Smooth muscle cell (in vitro differentiated cells): ENCODE results near the gene FOSL2. TPM values are rescaled to one million over a fixed set of nuclear protein-coding genes. Genes with fewer than 3 reads are reported as not detected.

Experiments
- DNase-seq: peaks from one replicate; lab custom pipeline; 2025; ENCODE audit not compliant: unreplicated experiment; lab: John Stamatoyannopoulos, UW
- H2AFZ ChIP-seq: fragments of 200-600 bp; sonication (generic); 2 replicates; pipeline ENCODE4 v1.6.0; 2016; ENCODE audit warnings: antibody characterized with exemption, low read depth, mild to moderate bottlenecking
- H3F3A ChIP-seq: fragments of 200-600 bp; sonication (generic); 2 replicates; pipeline ENCODE4 v1.6.0; 2017; ENCODE audit warnings: antibody characterized with exemption, low read depth
- H3K27ac ChIP-seq: fragments of 200-600 bp; sonication (generic); 2 replicates; pipeline ENCODE4 v1.5.1; 2016; ENCODE audit warnings: low read depth, mild to moderate bottlenecking
- H3K27me3 ChIP-seq: fragments of 200-600 bp; sonication (generic); 2 replicates; pipeline ENCODE4 v1.6.1; 2016; ENCODE audit warnings: low read depth, mild to moderate bottlenecking
- H3K36me3 ChIP-seq: fragments of 200-600 bp; sonication (generic); 2 replicates; pipeline ENCODE4 v1.5.1; 2016; ENCODE audit warnings: low read depth
- H3K4me1 ChIP-seq: fragments of 200-600 bp; sonication (generic); 2 replicates; pipeline ENCODE4 v1.5.1; 2016; ENCODE audit warnings: low read depth
- H3K4me2 ChIP-seq: fragments of 200-600 bp; sonication (generic); 2 replicates; pipeline ENCODE4 v1.6.0; 2016; ENCODE audit warnings: mild to moderate bottlenecking
- H3K4me3 ChIP-seq: fragments of 200-600 bp; sonication (generic); 2 replicates; pipeline ENCODE4 v1.5.1; 2016; ENCODE audit warnings: mild to moderate bottlenecking
- H3K79me2 ChIP-seq: fragments of 200-600 bp; sonication (generic); 2 replicates; pipeline ENCODE4 v1.6.0; 2016; ENCODE audit warnings: low read depth, mild to moderate bottlenecking
- H3K9ac ChIP-seq: fragments of 200-600 bp; sonication (generic); 2 replicates; pipeline ENCODE4 v1.6.0; 2016; ENCODE audit warnings: low read depth
- H3K9me3 ChIP-seq: fragments of 200-600 bp; sonication (generic); replicated peaks from 2 replicates; pipeline ENCODE4 v1.5.1; 2016; ENCODE audit warnings: low read depth
- H4K20me1 ChIP-seq: fragments of 200-600 bp; sonication (generic); 2 replicates; pipeline ENCODE4 v1.6.0; 2016; ENCODE audit warnings: low read depth
- WGBS: methylation state at CpG from one replicate; pipeline ENCODE4 v1.1.7; 2016; ENCODE audit warnings: low lambda C conversion rate; 5-methylcytosine and 5-hydroxymethylcytosine counted together
- polyA plus RNA-seq: library from polyadenylated mRNA; unstranded; fragments of >200 nt; fragmentation: Nextera tagmentation; extraction: Ambion mirVana; gene quantifications from 2 replicates; pipeline ENCODE4 v1.2.1, GENCODE V29; 2016
- total RNA-seq: library from RNA; depleted of rRNA; stranded (reverse); fragments of >200 nt; gene quantifications from 2 replicates; pipeline ENCODE4 v1.2.3, GENCODE V29; 2014
- TF ChIP-seq, protein P1 (sequence below): fragments of 200-600 bp; sonication (generic); IDR thresholded peaks from 2 replicates; pipeline ENCODE4 v1.5.1; 2017; ENCODE audit warnings: borderline replicate concordance, mild to moderate bottlenecking, antibody characterized with exemption; ENCODE audit not compliant: insufficient read depth, poor library complexity, severe bottlenecking

FOSL2 gene
- total and polyA plus RNA-seq, 2 experiments from 2014 or later: 70.8 to 106 TPM

DNA sequence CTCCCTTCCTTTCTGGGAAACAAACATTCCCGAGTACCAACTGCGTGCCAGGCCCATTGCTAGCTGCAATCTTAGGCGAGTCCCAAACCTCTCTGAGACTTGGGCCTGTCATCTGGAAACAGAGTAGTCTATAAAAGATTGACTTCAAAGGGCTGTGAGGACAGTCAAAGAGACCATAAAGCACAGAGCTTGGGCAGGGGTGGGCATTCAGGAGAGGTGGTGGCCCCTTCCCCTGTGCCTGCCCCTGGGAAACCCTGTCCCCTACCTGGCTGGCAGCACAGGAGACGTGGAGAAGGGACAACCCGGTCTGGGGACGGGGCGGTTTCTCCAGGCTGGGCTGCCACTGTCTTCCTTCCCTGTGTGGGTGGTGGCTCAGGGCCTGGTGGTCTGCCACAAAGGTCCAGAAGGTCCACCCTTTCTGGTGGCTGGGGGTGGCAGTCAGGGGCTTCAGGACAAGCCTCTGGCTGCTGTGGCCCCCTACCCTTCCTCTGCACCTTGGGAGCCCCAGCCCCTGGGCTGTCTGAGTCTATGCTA is 33.9 kb upstream of the FOSL2 start:
- H3K79me2 ChIP-seq: no peaks in the 10 kb centered on the region
- no peaks in the 10 kb centered on the region for H3K27me3 ChIP-seq
- H3K9ac ChIP-seq: peak overlapping the region; percentile 45
- 71% methylated on average over 7 of the region's 7 CpGs for WGBS
- no peaks in the 10 kb centered on the region for H3K36me3 ChIP-seq
- H3K4me1 ChIP-seq: peaks cover 6% of the 10 kb centered on the region
- peak overlapping the region; percentile 80 for H3K27ac ChIP-seq
- no peak overlapping the region for H3K4me3 ChIP-seq
- no peaks in the 10 kb centered on the region for H3K9me3 ChIP-seq
- H3K4me2 ChIP-seq: peak overlapping the region; percentile 78
- peaks cover 19% of the 10 kb centered on the region for H3F3A ChIP-seq
- no peaks in the 10 kb centered on the region for H4K20me1 ChIP-seq
- TF ChIP-seq, protein P1, sequence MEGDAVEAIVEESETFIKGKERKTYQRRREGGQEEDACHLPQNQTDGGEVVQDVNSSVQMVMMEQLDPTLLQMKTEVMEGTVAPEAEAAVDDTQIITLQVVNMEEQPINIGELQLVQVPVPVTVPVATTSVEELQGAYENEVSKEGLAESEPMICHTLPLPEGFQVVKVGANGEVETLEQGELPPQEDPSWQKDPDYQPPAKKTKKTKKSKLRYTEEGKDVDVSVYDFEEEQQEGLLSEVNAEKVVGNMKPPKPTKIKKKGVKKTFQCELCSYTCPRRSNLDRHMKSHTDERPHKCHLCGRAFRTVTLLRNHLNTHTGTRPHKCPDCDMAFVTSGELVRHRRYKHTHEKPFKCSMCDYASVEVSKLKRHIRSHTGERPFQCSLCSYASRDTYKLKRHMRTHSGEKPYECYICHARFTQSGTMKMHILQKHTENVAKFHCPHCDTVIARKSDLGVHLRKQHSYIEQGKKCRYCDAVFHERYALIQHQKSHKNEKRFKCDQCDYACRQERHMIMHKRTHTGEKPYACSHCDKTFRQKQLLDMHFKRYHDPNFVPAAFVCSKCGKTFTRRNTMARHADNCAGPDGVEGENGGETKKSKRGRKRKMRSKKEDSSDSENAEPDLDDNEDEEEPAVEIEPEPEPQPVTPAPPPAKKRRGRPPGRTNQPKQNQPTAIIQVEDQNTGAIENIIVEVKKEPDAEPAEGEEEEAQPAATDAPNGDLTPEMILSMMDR: no peak
- no peak overlapping the region for H2AFZ ChIP-seq
- no peak for DNase-seq

DNA sequence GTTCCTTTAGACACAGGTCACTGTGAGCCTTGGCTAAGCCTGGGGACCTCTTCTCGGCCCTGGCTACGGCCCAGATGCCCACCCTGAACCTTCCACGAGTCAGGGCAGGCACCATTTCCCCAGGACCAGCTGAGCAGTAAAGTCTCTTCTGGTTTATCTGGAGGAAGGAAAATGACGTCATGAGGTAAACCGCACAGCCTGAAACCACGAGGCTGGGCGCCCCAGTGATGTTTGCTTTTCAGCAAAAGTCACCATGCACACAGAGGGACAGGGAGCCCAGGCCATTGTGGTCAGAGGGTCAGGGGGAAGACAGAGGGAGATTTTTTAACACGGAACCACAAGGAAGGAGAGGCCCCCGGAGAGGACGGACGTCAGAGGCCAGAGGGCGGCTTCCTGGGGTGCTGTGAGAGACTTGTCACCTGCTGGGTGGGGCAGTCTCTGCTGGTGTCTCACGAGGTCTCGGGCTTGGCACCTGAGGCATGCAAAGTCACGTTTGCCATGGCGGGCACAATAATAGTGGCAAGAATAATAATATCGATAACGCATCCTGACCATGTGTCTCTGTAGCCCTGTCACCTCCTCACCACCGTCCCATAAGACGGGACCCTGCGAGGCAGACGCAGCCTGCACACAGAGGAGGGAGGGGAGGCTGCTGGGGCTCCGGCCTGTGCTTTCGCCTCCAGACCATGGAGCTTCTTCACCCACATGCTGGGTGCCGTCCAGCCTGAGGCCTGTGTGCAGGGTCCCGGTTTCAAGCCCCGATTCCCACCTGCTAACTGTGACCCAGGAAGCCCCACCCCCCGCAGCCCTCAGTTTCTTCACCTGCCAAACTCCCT is 33.2 kb upstream of the FOSL2 start:
- peak overlapping the region; percentile 78 for H3K4me2 ChIP-seq
- no peaks in the 10 kb centered on the region for H3K79me2 ChIP-seq
- peak overlapping the region; percentile 45 for H3K9ac ChIP-seq
- no peaks in the 10 kb centered on the region for H3K27me3 ChIP-seq
- no peak overlapping the region for H2AFZ ChIP-seq
- 63% methylated on average over 28 of the region's 28 CpGs for WGBS
- no peak for DNase-seq
- TF ChIP-seq, protein P1: no peak
- H3K36me3 ChIP-seq: no peaks in the 10 kb centered on the region
- H3K9me3 ChIP-seq: no peaks in the 10 kb centered on the region
- H3K4me3 ChIP-seq: no peak overlapping the region
- no peaks in the 10 kb centered on the region for H4K20me1 ChIP-seq
- peak overlapping the region; percentile 80 for H3K27ac ChIP-seq
- peaks cover 6% of the 10 kb centered on the region for H3K4me1 ChIP-seq
- peaks cover 22% of the 10 kb centered on the region for H3F3A ChIP-seq

DNA sequence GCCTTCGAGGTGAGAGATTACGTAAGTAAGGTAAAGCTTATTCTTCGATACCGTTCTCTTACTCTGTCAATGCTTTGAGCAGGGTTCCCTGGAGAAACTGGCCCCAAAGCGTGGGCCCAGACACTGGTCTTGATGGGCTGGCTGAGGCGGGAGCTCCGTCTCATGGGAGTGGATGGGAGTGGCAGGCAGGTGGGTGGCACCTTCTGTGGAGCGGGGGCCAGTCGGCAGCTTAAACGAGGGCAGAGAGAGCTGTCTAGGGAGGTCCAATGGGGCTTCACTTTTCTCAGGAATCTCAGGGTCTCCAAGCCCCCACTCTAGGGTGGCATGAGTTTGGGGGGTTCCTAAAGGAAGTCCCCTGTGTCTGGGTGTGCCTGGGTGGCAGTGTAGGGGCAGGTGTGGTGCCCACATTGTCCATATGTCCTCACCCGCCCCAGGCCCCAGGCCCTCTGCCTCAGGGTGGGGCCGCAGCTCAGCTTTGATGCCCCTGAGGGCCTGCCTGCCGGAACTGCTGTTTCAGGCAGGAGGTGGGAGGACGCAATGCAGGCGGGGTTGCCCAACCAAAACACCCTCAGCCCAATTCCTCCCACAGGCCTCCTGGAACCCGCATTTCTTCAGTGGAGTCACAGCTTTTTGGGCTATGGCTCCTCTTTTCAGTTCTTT is 32.5 kb upstream of the FOSL2 start:
- no peak overlapping the region for H2AFZ ChIP-seq
- no peaks in the 10 kb centered on the region for H3K36me3 ChIP-seq
- TF ChIP-seq, protein P1: no peak
- no peak overlapping the region for H3K27ac ChIP-seq
- no peaks in the 10 kb centered on the region for H3K27me3 ChIP-seq
- no peak for DNase-seq
- H3K79me2 ChIP-seq: no peaks in the 10 kb centered on the region
- peaks cover 22% of the 10 kb centered on the region for H3F3A ChIP-seq
- H3K4me1 ChIP-seq: peaks cover 6% of the 10 kb centered on the region
- no peaks in the 10 kb centered on the region for H4K20me1 ChIP-seq
- WGBS: 84% methylated on average over 16 of the region's 16 CpGs
- no peaks in the 10 kb centered on the region for H3K9me3 ChIP-seq
- H3K4me3 ChIP-seq: no peak overlapping the region
- no peak overlapping the region for H3K4me2 ChIP-seq
- H3K9ac ChIP-seq: no peak overlapping the region
